HG03520 (cell line): ENCODE results near the gene SSBP3.

ENCODE experiments used
- ATAC-seq: cut with Tn5 transposase; IDR thresholded peaks from one replicate; pipeline ENCODE4 v1.9.1; 2021; ENCODE audit warnings: mild to moderate bottlenecking, moderate library complexity; ENCODE audit not compliant: unreplicated experiment

The SSBP3 gene

DNA sequence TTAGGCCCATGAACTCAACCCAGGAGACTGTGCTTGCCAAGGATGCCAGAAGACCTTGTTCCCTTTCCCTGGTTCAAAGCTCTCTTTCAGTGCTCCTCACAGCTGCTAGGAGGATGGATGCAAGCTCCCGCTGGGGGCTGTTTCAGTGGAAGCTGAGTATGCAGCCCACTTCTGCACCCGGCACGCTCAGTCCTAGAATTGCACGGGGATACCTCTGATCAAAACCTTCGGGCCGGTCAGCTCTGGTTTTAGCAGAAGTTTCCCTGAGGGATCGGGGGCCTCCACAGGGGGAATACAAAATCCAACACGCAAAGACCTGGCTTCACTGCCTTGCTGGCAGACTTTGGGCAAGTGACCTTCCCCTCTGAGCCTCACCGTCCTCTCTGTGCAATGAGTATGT lies 4.2 kb upstream of the SSBP3 start:
- ATAC-seq, result no peak

DNA sequence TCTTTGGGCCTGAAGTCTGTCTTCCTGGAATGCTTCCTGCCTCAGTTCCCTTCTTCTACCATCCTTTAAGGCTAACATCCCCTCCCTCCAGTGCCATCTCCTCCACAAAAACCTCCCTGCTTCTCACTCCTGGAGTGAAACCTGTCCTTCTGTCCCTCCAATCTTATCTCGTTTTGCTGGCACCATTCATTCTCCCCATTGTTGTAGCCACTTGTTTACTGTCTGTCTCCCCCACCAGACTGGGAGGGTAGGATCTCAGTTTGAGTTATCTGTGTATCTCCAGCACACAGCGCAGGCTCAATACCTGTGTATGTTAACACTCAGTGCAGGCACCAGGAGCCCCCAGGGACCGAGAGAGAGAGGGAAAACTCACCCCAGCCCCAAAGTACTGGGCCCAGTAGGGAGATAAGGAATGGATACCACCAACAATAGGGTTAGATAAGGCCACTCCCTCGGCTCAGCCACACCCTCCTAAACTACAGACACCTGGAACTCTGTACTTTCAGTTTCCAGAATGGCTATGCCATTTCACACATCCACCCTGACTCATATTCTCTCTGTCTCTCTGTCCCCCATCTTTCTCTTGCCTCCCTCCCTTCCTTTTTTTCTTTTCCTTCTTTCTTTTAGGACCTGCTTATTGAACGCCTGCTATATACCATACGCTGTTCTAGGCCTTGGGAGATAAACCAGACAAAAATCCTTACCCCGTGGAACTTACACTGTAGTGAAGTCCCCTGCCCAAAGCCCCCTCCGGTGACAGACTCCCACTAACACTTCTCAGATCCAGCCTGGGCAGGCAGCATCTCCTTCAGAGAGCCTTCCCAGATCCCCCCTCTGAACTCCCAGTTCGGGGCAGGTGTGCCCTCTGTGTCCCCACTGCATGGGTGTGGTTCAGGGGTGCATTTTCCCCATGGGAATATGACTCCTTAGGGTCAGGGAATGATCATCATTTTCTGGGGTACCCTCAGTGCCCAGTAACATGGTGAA lies 3.3 kb upstream of the SSBP3 start:
- peak; percentile 31 for ATAC-seq

DNA sequence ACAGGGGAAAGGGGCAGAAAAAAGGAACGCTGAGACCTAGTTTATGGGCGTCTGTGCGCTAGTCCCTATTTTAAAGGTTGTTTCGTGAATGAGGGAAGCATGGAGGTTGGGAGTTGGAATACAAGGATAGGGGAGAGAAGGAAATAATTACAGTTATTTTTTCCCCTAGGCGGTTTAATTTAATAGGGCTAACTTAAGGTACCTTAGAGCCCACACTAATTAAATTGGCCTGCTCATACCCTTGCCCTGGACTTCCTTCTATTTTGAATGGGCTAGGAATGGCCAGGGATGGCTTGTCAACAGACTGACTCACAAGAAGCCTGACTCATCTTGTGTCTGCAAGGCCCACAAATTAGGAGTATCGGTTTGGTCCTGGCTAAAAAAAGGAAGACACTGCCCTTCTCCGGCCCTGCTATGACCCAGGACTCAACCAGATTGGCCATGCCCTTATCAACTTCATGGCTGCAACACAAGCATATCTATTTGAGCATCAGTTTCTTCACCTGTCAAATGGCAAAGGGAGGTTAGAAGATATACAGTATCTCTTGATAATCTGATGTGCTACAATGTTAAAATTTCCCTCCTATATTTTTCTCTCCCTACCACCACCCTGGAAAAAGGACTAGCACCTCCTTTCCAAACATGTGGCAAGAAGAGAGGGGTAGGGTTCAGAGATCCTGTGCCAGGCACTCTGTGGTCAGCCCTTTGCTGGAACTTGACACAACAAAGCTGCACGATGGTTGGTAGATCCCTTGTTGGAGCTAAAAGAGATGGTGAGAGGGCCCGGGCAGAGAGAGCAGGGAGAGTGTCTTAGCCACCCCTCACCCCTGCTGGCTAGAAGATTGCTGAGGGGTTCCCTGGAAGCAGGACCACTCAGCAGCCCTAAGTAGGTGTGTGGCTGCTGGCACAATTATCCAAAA lies 2.2 kb upstream of the SSBP3 start:
- no peak for ATAC-seq

DNA sequence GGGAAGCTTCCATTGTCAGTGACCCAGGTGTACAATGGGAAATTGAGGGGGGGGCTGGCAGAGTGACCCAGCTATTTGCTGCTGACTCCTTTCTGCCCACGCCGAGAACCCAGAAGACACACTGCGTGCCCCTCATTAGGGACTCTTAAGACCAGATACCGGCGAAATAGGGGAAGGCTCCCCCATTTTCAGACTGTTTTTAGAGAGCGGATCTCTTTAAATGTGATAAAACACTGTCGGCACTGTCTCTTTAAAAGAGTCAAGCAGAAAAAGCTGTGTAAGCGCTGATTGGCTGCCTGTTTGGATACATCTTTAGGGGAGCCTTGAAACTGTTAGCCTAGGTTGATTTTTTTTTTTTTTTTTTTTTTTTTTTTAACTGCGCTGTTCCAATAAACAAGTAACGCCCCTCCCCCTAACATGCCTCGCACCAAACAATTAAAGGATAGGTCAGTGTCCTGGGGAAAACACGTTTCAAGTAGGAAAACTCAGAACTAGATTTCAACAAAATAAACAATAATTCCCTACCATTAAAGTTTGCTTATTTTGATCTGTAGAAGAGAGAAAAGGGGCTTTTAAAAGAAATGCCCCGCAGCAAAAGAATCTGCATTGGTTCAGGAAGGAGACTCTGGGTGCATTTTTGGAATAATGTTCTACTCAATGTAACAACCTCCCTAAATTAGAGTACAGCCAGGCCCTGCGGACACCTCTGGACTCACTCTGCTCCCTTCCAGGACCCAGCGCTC lies 1.4 kb upstream of the SSBP3 start:
- peak; percentile 36 for ATAC-seq

DNA sequence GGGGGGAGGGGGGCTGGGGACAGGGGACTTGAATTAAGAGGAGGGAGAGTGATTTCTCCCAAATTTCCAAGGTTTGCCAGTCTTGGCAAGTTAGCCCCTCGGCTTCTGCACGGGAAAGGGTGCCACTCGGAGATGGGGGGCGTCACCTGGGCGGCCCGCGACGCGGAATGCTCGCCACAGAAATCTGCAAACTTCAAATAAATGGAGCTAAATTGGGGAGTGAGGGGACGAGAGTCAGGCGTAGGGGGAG lies 885 bp upstream of the SSBP3 start:
- ATAC-seq, result no peak

DNA sequence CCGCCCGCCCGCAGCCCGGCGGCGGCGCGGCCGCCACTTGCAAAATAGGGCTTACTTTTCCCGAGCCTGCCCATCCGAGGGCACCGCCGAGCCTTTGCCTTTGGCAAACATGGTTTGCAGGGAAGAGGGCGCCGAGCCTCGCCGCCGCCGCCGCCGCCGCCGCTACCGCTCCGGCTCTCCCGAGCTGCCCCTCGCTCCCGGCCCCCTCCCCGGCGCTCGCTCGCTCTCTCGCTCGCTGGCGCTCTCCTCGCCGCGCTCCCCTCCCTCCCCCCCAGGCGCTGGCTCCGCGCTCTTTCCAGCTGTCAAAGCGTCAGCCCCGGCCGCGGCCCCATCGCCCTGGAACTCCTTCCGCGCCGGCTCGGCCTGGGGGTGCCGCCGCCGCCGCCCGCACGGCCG lies 298 bp downstream of the SSBP3 start:
- no peak for ATAC-seq

DNA sequence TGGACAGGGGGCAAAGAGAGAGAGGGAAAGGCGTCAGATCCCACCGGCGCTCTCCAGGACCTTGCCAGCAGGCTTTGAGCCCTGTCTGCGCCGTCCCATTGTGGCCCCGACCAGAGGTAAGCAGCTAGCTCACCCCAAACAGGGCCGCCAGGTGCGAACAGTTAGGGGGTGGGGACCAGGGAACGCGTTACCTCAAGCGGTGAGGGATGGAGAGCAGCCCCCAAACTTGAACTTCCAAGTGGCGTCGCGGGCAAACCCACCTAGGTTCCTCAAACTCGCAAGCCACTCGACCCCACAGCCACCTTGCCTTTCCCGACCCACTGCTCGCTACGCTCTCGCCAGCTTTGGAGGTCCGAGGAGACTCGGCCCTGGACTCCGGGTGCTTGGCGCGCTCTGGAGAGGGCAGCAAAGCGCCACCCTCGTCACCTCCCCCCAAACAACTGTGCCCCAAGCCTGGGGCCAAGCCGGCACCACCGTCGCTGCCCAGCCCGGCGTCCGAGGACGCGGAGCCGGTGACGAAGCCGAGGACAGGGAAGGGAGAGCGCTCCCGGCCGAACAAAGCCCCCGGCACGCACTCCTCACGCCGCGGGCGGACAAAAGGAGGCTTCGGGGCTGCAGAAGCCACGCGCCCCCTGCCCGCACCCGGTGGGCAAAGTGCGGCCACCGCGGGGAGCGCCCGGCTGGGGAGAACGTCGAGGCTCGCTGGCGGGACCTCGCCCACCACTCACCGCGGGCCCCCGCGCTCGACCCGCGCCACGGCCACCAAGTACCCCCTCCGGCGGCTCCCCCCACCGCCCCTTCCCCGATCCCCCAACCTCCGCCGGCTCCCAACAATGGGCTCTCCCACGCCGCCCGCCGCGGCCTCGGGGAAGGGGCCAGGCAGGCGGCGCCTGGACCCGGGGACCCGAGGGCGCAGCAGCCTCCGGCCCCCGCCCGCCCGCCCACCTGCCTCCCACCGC lies 976 bp downstream of the SSBP3 start:
- no peak for ATAC-seq

DNA sequence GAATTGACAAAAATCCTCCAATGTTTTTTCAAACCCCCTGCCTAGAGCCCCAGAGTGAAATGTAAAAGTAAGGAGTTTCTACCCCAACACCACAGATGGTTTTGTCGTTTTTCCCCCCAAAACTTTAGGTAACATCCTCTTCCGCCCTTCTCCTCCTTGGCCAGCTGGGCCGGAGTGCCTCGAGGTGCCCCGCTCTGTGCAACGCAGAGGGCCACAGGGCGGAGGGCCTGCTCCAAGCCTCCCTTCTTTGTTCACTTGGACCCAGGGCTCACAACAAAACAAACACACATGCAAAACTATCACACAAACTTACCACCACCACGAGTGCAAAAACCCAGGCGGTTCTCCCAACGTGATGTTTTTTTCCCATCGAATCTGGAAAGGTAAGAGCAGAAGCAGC lies 1.9 kb downstream of the SSBP3 start:
- no peak for ATAC-seq

DNA sequence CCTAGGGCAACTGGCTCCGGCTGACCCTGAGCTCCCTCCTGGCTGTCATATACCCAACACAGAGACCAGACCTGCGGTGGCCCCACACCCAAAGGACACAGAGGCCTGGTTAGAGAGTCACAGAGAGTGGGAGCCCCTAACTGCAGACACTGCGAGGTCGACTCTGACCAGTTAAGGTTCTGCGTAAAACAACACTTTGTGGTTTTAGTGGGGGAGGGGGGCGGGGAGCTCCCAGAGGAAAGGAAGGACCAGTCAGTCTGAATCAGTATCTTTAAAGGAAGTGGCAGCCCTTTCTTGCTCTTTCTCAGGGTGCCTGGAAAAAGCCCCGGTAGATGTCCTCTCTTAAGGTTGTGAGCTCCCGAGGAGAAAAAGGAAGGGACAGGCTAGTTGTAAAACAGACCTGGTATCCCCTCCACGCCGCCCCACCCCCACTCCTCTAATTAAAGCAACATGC lies 2.4 kb downstream of the SSBP3 start:
- no peak for ATAC-seq

DNA sequence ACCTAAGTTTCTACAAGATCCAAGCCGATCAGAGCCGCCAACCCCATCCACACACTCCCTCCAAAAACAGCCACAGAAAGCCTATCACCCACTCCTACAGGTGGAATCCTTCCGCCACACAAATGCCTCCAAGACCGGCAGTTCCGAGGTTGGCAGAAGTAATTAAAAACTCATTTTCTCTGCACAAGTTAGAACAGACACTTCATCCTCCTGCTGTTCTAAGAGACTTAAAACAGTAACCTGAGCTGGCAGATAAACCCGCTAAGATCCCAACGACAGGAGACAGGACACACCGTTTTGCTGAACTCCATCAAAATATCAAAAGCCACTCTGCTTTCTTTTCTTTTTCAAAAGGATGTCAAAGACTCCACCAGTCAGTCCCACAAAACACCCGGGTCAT lies 2.8 kb downstream of the SSBP3 start:
- no peak for ATAC-seq

DNA sequence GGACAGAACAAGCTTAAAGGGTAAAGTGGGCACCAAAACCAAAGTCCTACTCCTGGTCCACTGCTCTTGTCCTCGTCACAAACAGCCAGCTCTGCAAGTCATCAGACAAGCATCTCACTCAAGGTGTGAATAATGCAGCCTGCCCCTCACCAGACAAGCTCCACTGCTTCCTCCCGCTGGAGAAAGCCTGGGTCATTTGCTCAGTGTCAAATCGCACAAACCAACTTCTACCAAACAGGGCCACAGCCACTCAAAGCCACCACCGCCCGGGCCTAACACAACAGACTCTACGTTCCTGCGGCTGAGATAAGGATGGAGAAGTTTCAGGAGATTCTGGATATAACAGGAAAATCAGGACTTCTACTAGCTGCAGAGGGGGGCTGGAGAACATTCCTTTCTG lies 3.3 kb downstream of the SSBP3 start:
- ATAC-seq, result no peak

DNA sequence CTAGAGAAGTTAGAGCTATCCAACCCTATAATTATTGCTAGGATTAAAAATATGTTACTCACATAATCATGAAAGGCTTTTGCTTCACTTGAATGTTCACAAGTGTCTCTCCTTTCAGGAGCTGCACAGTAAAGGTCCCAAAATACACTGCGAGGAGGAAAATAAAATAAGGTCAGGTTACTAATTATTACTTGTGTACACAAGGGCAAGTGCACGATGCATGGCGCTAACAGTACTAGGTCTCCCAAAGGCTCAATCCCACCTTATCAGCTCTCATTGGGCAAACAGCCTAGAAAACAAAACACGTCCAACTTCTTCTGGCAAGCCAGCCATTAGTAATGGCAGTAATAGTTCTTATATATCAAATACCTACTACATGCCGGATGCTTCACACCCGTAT lies 4.4 kb downstream of the SSBP3 start:
- no peak for ATAC-seq

DNA sequence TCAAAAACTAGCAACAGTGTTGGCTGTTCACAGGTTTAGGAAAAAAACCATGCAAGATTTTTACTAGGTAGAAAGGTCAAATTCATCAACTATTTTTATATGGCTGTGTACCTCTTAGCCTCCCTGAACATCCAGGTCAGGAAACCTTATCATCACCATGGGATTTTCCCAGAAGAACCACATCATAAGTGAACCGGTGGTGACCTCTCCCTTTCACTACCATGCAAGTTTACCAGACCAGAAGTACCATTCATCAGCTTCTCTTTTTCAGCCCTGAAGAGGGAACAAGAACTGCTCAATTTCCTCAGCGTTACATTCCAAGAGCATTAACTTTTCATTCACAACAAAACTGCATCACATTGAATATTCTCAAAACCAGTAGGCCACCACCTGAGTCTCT lies 5.9 kb downstream of the SSBP3 start:
- no peak for ATAC-seq

DNA sequence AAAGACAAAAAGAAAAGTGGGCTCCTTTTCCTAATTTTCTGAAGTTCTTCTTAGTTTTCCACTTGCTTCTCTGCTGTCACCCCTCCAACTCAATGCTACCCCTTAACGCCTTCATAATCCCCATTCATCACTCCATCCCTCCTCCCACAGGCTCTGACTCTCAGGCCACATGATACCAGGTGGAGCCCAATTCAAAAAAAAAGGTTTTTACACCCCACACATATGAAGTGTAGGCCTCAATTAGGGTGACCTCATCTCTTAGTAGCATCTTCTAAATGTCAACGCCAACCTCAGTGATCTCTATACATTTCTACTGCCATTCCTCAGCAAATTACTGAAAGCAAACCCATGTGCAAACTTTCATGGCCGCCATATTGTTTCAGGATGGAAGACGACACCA lies 6.4 kb downstream of the SSBP3 start:
- ATAC-seq, result no peak

DNA sequence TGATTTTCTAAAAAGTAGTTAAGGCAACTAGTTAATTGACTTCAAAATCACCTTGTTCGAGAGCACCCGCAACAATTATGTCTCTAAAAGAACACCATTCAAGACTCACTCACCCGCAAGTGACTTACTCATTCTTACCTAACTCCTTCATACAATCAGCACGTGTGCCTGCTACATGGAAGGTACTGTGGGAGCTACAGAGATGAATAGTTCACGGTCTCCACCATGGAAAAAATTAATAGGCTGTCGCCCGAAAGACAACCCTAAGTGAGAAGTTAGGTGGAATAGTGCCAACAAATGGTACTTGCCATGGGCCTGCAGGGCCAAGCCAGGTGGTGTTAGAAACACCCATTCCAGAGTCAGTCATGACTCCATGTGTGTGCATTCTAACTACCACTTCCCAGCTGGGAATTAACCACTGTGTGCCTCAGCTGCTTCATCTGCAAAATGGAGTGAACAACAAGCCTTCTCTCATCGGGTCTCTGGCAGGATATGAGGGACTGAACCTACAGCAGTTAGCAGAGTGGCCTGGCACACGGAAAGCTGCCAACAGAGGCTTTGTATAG lies 7.1 kb downstream of the SSBP3 start:
- ATAC-seq, result no peak

DNA sequence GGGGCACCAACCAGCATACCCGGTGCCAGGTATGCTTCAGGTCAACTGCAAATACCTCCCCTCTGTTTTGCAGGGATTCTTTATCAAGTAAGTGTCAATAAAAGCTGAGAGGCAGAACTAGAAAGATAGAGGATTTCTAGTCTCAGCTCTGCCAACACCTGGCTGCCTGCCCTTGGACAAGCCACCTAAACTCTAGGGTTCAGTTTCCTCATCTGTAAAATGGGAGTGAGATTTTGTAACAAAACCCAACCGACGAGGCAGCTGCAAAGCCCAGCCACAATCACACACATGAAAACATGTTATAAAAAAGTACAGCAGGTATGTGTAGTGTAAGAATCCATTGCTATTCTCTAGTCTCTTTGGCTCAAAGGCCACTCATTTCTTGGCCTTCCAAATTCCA lies 8.2 kb downstream of the SSBP3 start:
- no peak for ATAC-seq

DNA sequence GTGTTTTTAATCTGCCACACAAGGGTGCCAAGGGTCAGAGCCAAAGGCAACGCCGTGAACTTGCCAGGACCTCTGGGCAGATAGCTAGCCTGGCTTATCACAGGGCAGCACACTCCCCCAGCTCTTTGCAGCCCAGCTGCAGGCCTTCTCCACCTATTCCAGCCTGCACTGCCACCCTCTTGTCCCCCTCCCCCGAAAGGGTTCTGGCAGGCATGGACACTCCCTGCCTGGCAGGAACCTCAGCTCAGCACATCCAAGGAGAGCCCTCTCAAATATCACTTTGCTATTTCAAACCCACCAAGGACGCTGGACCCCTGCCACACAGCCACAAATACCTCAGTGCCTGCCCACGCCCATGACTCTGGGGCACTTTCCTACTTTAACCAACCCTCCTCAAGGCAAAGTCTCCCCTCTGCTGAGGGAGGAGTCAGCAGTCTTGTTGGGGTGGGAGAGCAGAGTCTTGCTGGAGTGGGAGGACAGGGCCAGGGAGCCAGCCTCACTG lies 9.1 kb downstream of the SSBP3 start:
- no peak for ATAC-seq

DNA sequence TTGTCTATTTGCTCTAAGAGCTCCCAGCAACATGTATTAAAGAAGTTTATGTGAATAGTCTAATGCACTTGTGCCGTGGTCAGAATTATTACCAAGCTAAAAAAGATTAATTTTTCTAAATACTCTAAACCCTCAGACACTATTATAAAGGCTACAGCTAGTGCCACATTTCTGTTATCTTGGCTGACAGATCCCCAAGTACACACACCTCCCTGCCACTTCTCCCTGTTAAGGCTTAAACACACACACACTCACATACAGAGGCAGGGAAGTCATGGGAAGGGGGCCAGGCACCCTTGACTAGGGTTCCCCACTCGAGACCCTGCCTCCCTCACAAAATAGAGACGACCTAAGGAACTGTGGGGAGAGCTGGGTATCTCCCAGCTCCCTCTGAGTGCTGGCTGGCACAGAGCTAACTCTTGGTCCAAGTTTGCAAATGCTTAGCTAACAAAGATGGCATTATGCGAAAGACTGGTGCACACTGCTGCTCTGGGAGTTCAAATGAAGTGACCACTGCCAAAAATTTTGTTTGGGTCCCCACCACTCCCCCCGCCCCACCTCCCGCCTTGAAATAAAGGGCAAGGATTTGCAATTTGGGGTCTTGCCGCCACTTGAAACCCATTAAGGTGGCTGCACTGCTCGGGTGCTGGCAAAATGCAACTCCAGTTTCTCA lies 9.8 kb downstream of the SSBP3 start:
- ATAC-seq, result no peak

DNA sequence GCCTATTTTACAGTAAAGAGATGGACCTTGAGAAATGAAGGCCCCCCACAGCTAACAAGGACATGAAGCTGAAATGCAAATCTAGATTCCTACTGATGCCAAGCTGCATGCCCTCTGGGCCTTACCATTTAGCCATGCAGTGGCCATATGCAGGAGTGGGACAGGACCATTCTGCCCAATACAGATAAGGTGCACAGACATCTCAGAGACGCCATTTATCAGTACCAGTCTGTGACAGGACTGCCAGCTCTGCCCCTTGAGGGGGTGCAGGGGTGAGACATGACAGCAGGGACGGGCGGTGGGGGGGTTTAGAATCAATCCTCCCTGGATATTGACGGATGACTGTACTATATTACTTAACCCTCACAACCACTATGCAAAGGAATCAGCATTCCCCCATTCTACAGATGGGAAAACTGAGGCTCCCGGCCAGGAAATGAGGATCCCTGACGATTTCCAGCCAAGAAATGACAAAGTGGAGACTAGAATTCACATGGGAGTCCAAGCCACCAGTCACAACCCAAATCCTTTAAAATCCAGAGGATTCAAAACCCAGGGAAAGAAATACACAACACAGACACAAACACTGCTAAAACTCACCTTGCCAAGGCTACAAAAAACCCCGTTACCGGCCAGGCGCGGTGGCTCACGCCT lies 10.8 kb downstream of the SSBP3 start:
- ATAC-seq, result no peak
